ENCODE results near the gene SEC23A.

SEC23A gene

GRCh38 chr14:38982278-38982677 lies 120.8 kb downstream of the SEC23A start:
- no peak for DNase-seq

Measured in NCI-H1694 treated with DMSO at 0.1 percent for 48 hours (cell line).